IMR-90 (cell line): ENCODE data around the gene STMN1. TPM values are rescaled to one million over a fixed set of nuclear protein-coding genes. Genes with fewer than 3 reads are reported as not detected.

Source experiments
- ATAC-seq: fragments of 200-7000 bp; cut with Tn5 transposase; 2 replicates; pipeline ENCODE4 v1.9.1; 2020; ENCODE audit warnings: low read depth, mild to moderate bottlenecking, moderate library complexity
- BruUV-seq: library from RNA; stranded (reverse); fragments of 400-500 nt; replicated peaks from 2 replicates; lab custom pipeline; 2021; lab: Mats Ljungman, UMichigan
- CTCF ChIA-PET: fragments of 300-600 bp; formaldehyde crosslinking; extraction: SDS; loops from one replicate; lab custom pipeline; 2021; ENCODE audit warnings: antibody characterized with exemption; lab: Yijun Ruan, JAX
- POLR2A ChIA-PET: fragments of 300-600 bp; sonication (Branson Sonifier 250); formaldehyde crosslinking; loops from one replicate; lab custom pipeline; 2022; ENCODE audit warnings: antibody characterized with exemption; ENCODE audit not compliant: unreplicated experiment; lab: Charles Lee
- DNase-seq: peaks from one replicate; pipeline ENCODE4 v3.0.0; 2013
- H2AFZ ChIP-seq: replicated peaks from 2 replicates; pipeline ENCODE3; 2013; ENCODE audit warnings: low read length, mild to moderate bottlenecking; ENCODE audit not compliant: poor library complexity
- H2AK5ac ChIP-seq: 2 replicates; pipeline ENCODE4 v1.6.1; 2013; ENCODE audit warnings: low read depth, low read length, inconsistent platforms
- H2AK9ac ChIP-seq: replicated peaks from 2 replicates; pipeline ENCODE3; 2013; ENCODE audit warnings: mild to moderate bottlenecking, low read depth, low read length, moderate library complexity; ENCODE audit not compliant: poor library complexity
- H2BK120ac ChIP-seq: 2 replicates; pipeline ENCODE4 v1.6.1; 2013; ENCODE audit warnings: low read depth, low read length, inconsistent platforms
- H2BK15ac ChIP-seq: 3 replicates; pipeline ENCODE4 v1.6.1; 2013; ENCODE audit warnings: low read depth, low read length, inconsistent platforms
- H2BK20ac ChIP-seq: 2 replicates; pipeline ENCODE4 v1.6.1; 2013; ENCODE audit warnings: low read depth, mild to moderate bottlenecking, inconsistent platforms, low read length, moderate library complexity
- H2BK5ac ChIP-seq: 2 replicates; pipeline ENCODE4 v1.6.1; 2013; ENCODE audit warnings: mild to moderate bottlenecking, low read depth, low read length, inconsistent platforms; ENCODE audit not compliant: poor library complexity, severe bottlenecking
- H3K14ac ChIP-seq: replicated peaks from 2 replicates; pipeline ENCODE4 v1.6.1; 2013; ENCODE audit warnings: low read depth, low read length, inconsistent platforms
- H3K18ac ChIP-seq: 2 replicates; pipeline ENCODE4 v1.6.1; 2013; ENCODE audit warnings: low read depth, low read length, control low read depth
- H3K23ac ChIP-seq: 2 replicates; pipeline ENCODE4 v1.6.1; 2013; ENCODE audit warnings: low read depth, low read length, inconsistent platforms
- H3K27ac ChIP-seq: 2 replicates; pipeline ENCODE4 v1.5.1; 2013; ENCODE audit warnings: mild to moderate bottlenecking, control low read depth, low read length; ENCODE audit not compliant: insufficient read depth
- H3K27me3 ChIP-seq: 2 replicates; pipeline ENCODE4 v1.6.1; 2013; ENCODE audit warnings: low read length; ENCODE audit not compliant: control insufficient read depth, insufficient read depth
- H3K36me3 ChIP-seq: 2 replicates; pipeline ENCODE4 v1.6.1; 2013; ENCODE audit warnings: low read length, mixed read lengths; ENCODE audit not compliant: control insufficient read depth, insufficient read depth
- H3K4ac ChIP-seq: 2 replicates; pipeline ENCODE4 v1.6.1; 2013; ENCODE audit warnings: low read depth, low read length, inconsistent platforms
- H3K4me1 ChIP-seq: 2 replicates; pipeline ENCODE4 v1.6.1; 2013; ENCODE audit warnings: low read length, mixed read lengths; ENCODE audit not compliant: control insufficient read depth, insufficient read depth
- H3K4me2 ChIP-seq: 2 replicates; pipeline ENCODE4 v1.6.1; 2013; ENCODE audit warnings: low read depth, mild to moderate bottlenecking, control low read depth, low read length, moderate library complexity
- H3K4me3 ChIP-seq: 2 replicates; pipeline ENCODE4 v1.5.1; 2013; ENCODE audit warnings: low read depth, mild to moderate bottlenecking, control low read depth, low read length, moderate library complexity; ENCODE audit not compliant: insufficient read depth
- H3K56ac ChIP-seq: 2 replicates; pipeline ENCODE4 v1.6.1; 2013; ENCODE audit warnings: low read length, inconsistent platforms; ENCODE audit not compliant: insufficient read depth; ENCODE audit errors: extremely low read depth
- H3K79me1 ChIP-seq, 2 experiments: 2 replicates each; pipeline ENCODE4 v1.6.1; 2013; ENCODE audit warnings: low read length in 2 of 2, inconsistent platforms in 1 of 2, low read depth in 1 of 2
- H3K9ac ChIP-seq: 2 replicates; pipeline ENCODE4 v1.6.1; 2013; ENCODE audit warnings: low read depth, low read length, control low read depth
- H3K9me1 ChIP-seq: 2 replicates; pipeline ENCODE4 v1.6.1; 2013; ENCODE audit warnings: low read length, inconsistent platforms; ENCODE audit not compliant: insufficient read depth
- H3K9me3 ChIP-seq: 2 replicates; pipeline ENCODE4 v1.6.1; 2013; ENCODE audit warnings: low read length; ENCODE audit not compliant: control insufficient read depth, insufficient read depth
- H4K20me1 ChIP-seq: 2 replicates; pipeline ENCODE4 v1.6.1; 2013; ENCODE audit warnings: low read length, inconsistent platforms; ENCODE audit not compliant: insufficient read depth
- H4K5ac ChIP-seq: 2 replicates; pipeline ENCODE4 v1.6.1; 2013; ENCODE audit warnings: mild to moderate bottlenecking, low read depth, low read length, control low read depth
- H4K8ac ChIP-seq, 2 experiments: 2 replicates each; pipeline ENCODE4 v1.6.1; 2013; ENCODE audit warnings: low read depth in 2 of 2, low read length in 2 of 2, control low read depth in 1 of 2, inconsistent platforms in 1 of 2
- H4K91ac ChIP-seq: 2 replicates; pipeline ENCODE4 v1.6.1; 2013; ENCODE audit warnings: low read depth, low read length, inconsistent platforms; ENCODE audit not compliant: insufficient read depth
- FOS ChIP-seq: fragments of 150-350 bp; IDR thresholded peaks from 2 replicates; pipeline ENCODE4 v1.6.1; 2016; ENCODE audit warnings: low read depth, low read length
- MAZ ChIP-seq: IDR thresholded peaks from 2 replicates; pipeline ENCODE4 v1.6.1; 2012; ENCODE audit warnings: low read depth, mild to moderate bottlenecking, low read length, improper control_type of control experiment, moderate library complexity, borderline replicate concordance
- RFX5 ChIP-seq: IDR thresholded peaks from 2 replicates; pipeline ENCODE4 v1.8.0; 2012; ENCODE audit warnings: low read depth, mild to moderate bottlenecking, low read length, moderate library complexity
- SMC3 ChIP-seq: fragments of 150-350 bp; IDR thresholded peaks from 2 replicates; pipeline ENCODE4 v1.6.1; 2016; ENCODE audit warnings: low read depth, mild to moderate bottlenecking, antibody characterized with exemption, low read length, moderate library complexity
- WGBS, 2 experiments: methylation state at CpG; one replicate each; pipeline versions ENCODE4 v1.1.5 to v1.1.7; 2013; ENCODE audit warnings: missing lambda C conversion rate in 2 of 2; ENCODE audit not compliant: insufficient read length in 1 of 2; ENCODE audit errors: extremely low coverage in 2 of 2; 5-methylcytosine and 5-hydroxymethylcytosine counted together
- dilution Hi-C: fragments of 300-500 bp; cut with HindIII; formaldehyde crosslinking; loops from one replicate; pipeline ENCODE4 v1.14.3; 2018; ENCODE audit warnings: low sequenced_read_pairs; ENCODE audit not compliant: unreplicated experiment
- in situ Hi-C: fragments of 300-500 bp; cut with MboI; formaldehyde crosslinking; loops from 3 replicates; pipeline ENCODE4 v1.14.3; 2019; ENCODE audit warnings: low sequenced_read_pairs, inconsistent platforms, mixed read lengths
- intact Hi-C: fragments of 100-400 bp; cut with micrococcal nuclease; formaldehyde crosslinking; loops from 2 replicates; pipeline ENCODE4 v1.10.0; 2022
- polyA plus RNA-seq, 3 experiments: library from polyadenylated mRNA; depleted of rRNA; stranded (reverse); fragments of >200 nt; gene quantifications; 2 replicates each; pipeline ENCODE4 v1.2.3, GENCODE V29; 2012; ENCODE audit warnings: low replicate concordance in 1 of 3
- total RNA-seq: library from RNA; depleted of rRNA; stranded (reverse); fragments of >200 nt; gene quantifications from 2 replicates; pipeline ENCODE4 v1.2.3, GENCODE V29; 2012
- TF ChIP-seq, protein P1 (sequence below): fragments of 150-350 bp; IDR thresholded peaks from 2 replicates; pipeline ENCODE4 v1.6.1; 2016; ENCODE audit warnings: low read depth, mild to moderate bottlenecking, low read length, moderate library complexity, borderline replicate concordance

STMN1 gene
- total and polyA plus RNA-seq, 2 of the 4 experiments (the other 2 are of a cell fraction): 93.0 to 273 TPM

DNA sequence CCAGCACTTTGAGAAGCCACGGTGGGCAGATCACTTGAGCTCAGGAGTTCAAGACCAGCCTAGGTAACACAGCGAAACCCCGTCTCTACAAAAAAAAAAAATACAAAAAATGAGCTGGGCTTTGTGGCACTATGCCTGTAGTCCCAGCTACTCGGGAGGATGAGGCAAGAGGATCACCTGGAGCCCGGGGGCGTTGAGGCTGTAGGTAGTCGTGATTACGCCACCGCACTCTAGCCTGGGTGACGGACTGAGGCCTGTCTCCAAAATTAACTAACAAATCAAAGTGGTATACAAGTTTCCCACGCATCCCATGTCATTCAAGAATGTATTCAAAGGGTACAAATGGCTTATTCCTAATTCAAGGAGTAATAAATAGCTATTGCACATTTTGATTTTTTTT lies 49.4 kb downstream of the STMN1 start:
- Histone ChIP-seq H3K9ac (no peak overlapping the region), H3K9me1 (no peaks in the 10 kb centered on the region), H3K18ac (no peak overlapping the region), H3K56ac (no peak overlapping the region), H3K4me2 (no peak overlapping the region), H4K8ac (no peak overlapping the region), H2BK5ac (no peak overlapping the region), H2BK20ac (no peak overlapping the region), H3K23ac (no peak overlapping the region), H4K91ac (no peak overlapping the region), H3K79me1 (peaks cover 13 to 27% of the 10 kb centered on the region in 2 experiments), H3K14ac (no peak overlapping the region), H2BK15ac (no peak overlapping the region), H3K9me3 (no peaks in the 10 kb centered on the region), H3K36me3 (no peaks in the 10 kb centered on the region), H3K4ac (no peak overlapping the region), H3K27ac (no peak overlapping the region), H2AFZ (no peak overlapping the region), H3K4me3 (no peak overlapping the region), H3K4me1 (no peaks in the 10 kb centered on the region; the same call in 1 of the 2 replicates), H4K5ac (no peak overlapping the region), H2AK9ac (no peak overlapping the region), H4K20me1 (no peaks in the 10 kb centered on the region), H2BK120ac (no peak overlapping the region), H3K27me3 (no peaks in the 10 kb centered on the region), H2AK5ac (no peak overlapping the region)
- BruUV-seq: no TSS peak
- intact Hi-C loops (no loop called here), dilution Hi-C loops (no loop called here), in situ Hi-C loops (no loop called here)
- ChIA-PET CTCF (interaction anchor here (0.6 kb wide), 1 partner anchor 32 kb away, joined by 3 read pairs; no protein-coding TSS in a partner anchor), POLR2A (interaction anchor here (0.6 kb wide), 1 partner anchor 44 kb away, joined by 3 read pairs; no protein-coding TSS in a partner anchor)
- DNase-seq (no peak), ATAC-seq (no peak)
- TF ChIP-seq FOS: no peak
- TF ChIP-seq, protein P1, sequence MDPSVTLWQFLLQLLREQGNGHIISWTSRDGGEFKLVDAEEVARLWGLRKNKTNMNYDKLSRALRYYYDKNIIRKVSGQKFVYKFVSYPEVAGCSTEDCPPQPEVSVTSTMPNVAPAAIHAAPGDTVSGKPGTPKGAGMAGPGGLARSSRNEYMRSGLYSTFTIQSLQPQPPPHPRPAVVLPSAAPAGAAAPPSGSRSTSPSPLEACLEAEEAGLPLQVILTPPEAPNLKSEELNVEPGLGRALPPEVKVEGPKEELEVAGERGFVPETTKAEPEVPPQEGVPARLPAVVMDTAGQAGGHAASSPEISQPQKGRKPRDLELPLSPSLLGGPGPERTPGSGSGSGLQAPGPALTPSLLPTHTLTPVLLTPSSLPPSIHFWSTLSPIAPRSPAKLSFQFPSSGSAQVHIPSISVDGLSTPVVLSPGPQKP: no peak
- no peak for TF ChIP-seq MAZ
- no peak for TF ChIP-seq SMC3
- no peak for TF ChIP-seq RFX5
- 80% methylated on average over 1 of the region's 11 CpGs; no CpG with 5 or more reads in 1 of the 2 experiments for WGBS, 2 experiments
